ENCODE measurements around the gene SLC12A3.

Gene SLC12A3

DNA sequence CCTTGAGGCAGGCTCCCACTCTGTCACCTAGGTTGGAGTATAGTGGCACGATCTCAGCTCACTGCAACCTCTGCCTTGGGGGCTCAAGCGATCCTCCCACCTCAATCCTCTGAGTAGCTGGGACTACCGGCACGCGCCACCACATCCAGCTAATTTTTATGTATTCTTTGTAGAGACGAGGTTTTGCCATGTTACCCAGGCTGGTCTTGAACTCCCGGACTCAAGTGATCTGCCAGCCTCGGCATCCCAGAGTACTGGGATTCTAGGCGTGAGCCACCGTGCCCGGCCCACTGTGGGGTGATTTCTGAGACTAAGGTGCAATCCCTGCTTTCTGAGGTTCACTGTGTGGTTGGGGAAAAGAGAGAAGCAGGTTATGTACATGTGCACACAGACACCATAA, 12.0 kb upstream of the SLC12A3 start:
- no peak overlapping the region for H3K4me3 ChIP-seq (ENCODE audit: insufficient read depth, low read length, poor library complexity, severe bottlenecking)
- H3F3A ChIP-seq (ENCODE audit: insufficient read depth), result no peaks in the 10 kb centered on the region
- no peaks in the 10 kb centered on the region for H3K79me2 ChIP-seq (ENCODE audit: insufficient read depth, low read length)
- no peaks in the 10 kb centered on the region for H3K36me3 ChIP-seq (ENCODE audit: low read length)
- H2AFZ ChIP-seq (ENCODE audit: low read depth, low read length, severe bottlenecking), result no peak overlapping the region
- H3K9me2 ChIP-seq (replicated peaks; ENCODE audit: insufficient read depth, low read length), result no peaks in the 10 kb centered on the region
- H3K4me2 ChIP-seq (ENCODE audit: low read depth, low read length, poor library complexity, severe bottlenecking), result no peak overlapping the region
- TF ChIP-seq EZH2phosphoT487 (conservative IDR thresholded peaks at IDR 0.05; ENCODE audit: low read length), result no peak
- TF ChIP-seq, protein P1, sequence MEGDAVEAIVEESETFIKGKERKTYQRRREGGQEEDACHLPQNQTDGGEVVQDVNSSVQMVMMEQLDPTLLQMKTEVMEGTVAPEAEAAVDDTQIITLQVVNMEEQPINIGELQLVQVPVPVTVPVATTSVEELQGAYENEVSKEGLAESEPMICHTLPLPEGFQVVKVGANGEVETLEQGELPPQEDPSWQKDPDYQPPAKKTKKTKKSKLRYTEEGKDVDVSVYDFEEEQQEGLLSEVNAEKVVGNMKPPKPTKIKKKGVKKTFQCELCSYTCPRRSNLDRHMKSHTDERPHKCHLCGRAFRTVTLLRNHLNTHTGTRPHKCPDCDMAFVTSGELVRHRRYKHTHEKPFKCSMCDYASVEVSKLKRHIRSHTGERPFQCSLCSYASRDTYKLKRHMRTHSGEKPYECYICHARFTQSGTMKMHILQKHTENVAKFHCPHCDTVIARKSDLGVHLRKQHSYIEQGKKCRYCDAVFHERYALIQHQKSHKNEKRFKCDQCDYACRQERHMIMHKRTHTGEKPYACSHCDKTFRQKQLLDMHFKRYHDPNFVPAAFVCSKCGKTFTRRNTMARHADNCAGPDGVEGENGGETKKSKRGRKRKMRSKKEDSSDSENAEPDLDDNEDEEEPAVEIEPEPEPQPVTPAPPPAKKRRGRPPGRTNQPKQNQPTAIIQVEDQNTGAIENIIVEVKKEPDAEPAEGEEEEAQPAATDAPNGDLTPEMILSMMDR (IDR thresholded peaks at IDR 0.05; ENCODE audit: insufficient read depth, low read length, poor library complexity, severe bottlenecking), result no peak
- H3K27ac ChIP-seq (ENCODE audit: low read depth, low read length), result no peak overlapping the region
- H3K27me3 ChIP-seq (ENCODE audit: low read length), result no peaks in the 10 kb centered on the region
- H3K9ac ChIP-seq (ENCODE audit: low read length), result no peak overlapping the region
- H4K20me1 ChIP-seq (ENCODE audit: low read depth, low read length), result no peaks in the 10 kb centered on the region
- H3K9me3 ChIP-seq (ENCODE audit: insufficient read depth, low read length), result no peaks in the 10 kb centered on the region

DNA sequence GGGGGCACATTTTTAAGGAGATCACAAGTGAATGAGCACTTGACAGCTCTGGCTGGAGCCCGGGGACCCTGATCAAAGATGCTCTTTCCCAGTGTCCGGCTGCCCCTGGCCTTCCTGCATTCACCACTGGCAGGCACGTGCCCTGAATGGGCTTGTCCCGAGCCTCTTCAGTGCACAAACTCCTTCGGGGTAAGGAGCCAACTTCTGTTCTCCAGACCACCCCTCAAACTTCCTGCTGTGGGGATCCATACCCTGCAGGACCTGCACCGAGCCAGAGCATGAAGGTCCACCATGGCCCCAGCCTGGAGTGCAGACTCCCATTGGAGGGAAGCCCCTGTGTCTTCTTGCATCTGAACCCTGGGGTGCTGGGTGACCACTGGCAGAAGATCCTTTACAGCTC, 9.8 kb upstream of the SLC12A3 start:
- TF ChIP-seq, protein P1 (IDR thresholded peaks at IDR 0.05; ENCODE audit: insufficient read depth, low read length, poor library complexity, severe bottlenecking), result no peak
- no peak for TF ChIP-seq EZH2phosphoT487 (conservative IDR thresholded peaks at IDR 0.05; ENCODE audit: low read length)
- H3K36me3 ChIP-seq (ENCODE audit: low read length), result no peaks in the 10 kb centered on the region
- no peak overlapping the region for H3K9ac ChIP-seq (ENCODE audit: low read length)
- H3K9me3 ChIP-seq (ENCODE audit: insufficient read depth, low read length), result no peaks in the 10 kb centered on the region
- H3K4me3 ChIP-seq (ENCODE audit: insufficient read depth, low read length, poor library complexity, severe bottlenecking), result no peak overlapping the region
- H3K27ac ChIP-seq (ENCODE audit: low read depth, low read length), result no peak overlapping the region
- H3F3A ChIP-seq (ENCODE audit: insufficient read depth), result no peaks in the 10 kb centered on the region
- H4K20me1 ChIP-seq (ENCODE audit: low read depth, low read length), result no peaks in the 10 kb centered on the region
- no peaks in the 10 kb centered on the region for H3K9me2 ChIP-seq (replicated peaks; ENCODE audit: insufficient read depth, low read length)
- H2AFZ ChIP-seq (ENCODE audit: low read depth, low read length, severe bottlenecking), result no peak overlapping the region
- H3K4me2 ChIP-seq (ENCODE audit: low read depth, low read length, poor library complexity, severe bottlenecking), result no peak overlapping the region
- H3K27me3 ChIP-seq (ENCODE audit: low read length), result no peaks in the 10 kb centered on the region
- H3K79me2 ChIP-seq (ENCODE audit: insufficient read depth, low read length), result no peaks in the 10 kb centered on the region

DNA sequence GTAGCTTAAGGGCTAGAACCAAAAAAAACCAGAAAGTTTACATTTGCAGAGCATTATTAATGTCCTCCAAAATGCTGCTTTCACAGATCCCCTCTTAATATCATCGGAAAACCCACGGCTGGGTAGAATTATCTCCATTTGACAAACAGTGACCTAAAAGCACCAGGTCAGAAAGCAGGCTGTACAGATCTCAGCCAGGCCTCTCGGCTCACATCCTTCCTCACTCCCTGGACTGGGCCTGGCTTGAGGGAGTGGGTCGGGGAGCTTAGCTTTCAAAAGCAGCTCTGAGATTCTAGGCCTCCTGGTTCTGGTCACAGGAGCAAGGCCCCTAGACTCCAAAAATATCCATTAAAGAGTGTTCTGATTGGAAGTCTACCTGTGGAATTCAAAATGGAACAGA, 9.1 kb upstream of the SLC12A3 start:
- no peak overlapping the region for H3K4me3 ChIP-seq (ENCODE audit: insufficient read depth, low read length, poor library complexity, severe bottlenecking)
- H3K79me2 ChIP-seq (ENCODE audit: insufficient read depth, low read length), result no peaks in the 10 kb centered on the region
- H4K20me1 ChIP-seq (ENCODE audit: low read depth, low read length), result no peaks in the 10 kb centered on the region
- H3K27me3 ChIP-seq (ENCODE audit: low read length), result no peaks in the 10 kb centered on the region
- no peak overlapping the region for H3K9ac ChIP-seq (ENCODE audit: low read length)
- H2AFZ ChIP-seq (ENCODE audit: low read depth, low read length, severe bottlenecking), result no peak overlapping the region
- no peak overlapping the region for H3K27ac ChIP-seq (ENCODE audit: low read depth, low read length)
- no peaks in the 10 kb centered on the region for H3K36me3 ChIP-seq (ENCODE audit: low read length)
- H3F3A ChIP-seq (ENCODE audit: insufficient read depth), result no peaks in the 10 kb centered on the region
- no peaks in the 10 kb centered on the region for H3K9me3 ChIP-seq (ENCODE audit: insufficient read depth, low read length)
- H3K4me2 ChIP-seq (ENCODE audit: low read depth, low read length, poor library complexity, severe bottlenecking), result no peak overlapping the region
- H3K9me2 ChIP-seq (replicated peaks; ENCODE audit: insufficient read depth, low read length), result no peaks in the 10 kb centered on the region
- TF ChIP-seq, protein P1 (IDR thresholded peaks at IDR 0.05; ENCODE audit: insufficient read depth, low read length, poor library complexity, severe bottlenecking), result no peak
- TF ChIP-seq EZH2phosphoT487 (conservative IDR thresholded peaks at IDR 0.05; ENCODE audit: low read length), result no peak

Data from SU-DHL-6 (cell line).